IMR-90 (cell line): ENCODE results near the gene LILRB1. TPM values are rescaled to one million over a fixed set of nuclear protein-coding genes. Genes with fewer than 3 reads are reported as not detected.

Experiments used
- ATAC-seq: fragments of 200-7000 bp; cut with Tn5 transposase; 2 replicates; pipeline ENCODE4 v1.9.1; 2020; ENCODE audit warnings: low read depth, mild to moderate bottlenecking, moderate library complexity
- BruUV-seq: library from RNA; stranded (reverse); fragments of 400-500 nt; replicated peaks from 2 replicates; lab custom pipeline; 2021; lab: Mats Ljungman, UMichigan
- CTCF ChIA-PET: fragments of 300-600 bp; formaldehyde crosslinking; extraction: SDS; loops from one replicate; lab custom pipeline; 2021; ENCODE audit warnings: antibody characterized with exemption; lab: Yijun Ruan, JAX
- POLR2A ChIA-PET: fragments of 300-600 bp; sonication (Branson Sonifier 250); formaldehyde crosslinking; loops from one replicate; lab custom pipeline; 2022; ENCODE audit warnings: antibody characterized with exemption; ENCODE audit not compliant: unreplicated experiment; lab: Charles Lee
- DNase-seq: peaks from one replicate; pipeline ENCODE4 v3.0.0; 2013
- H2AFZ ChIP-seq: replicated peaks from 2 replicates; pipeline ENCODE3; 2013; ENCODE audit warnings: low read length, mild to moderate bottlenecking; ENCODE audit not compliant: poor library complexity
- H2AK5ac ChIP-seq: 2 replicates; pipeline ENCODE4 v1.6.1; 2013; ENCODE audit warnings: low read depth, low read length, inconsistent platforms
- H2AK9ac ChIP-seq: replicated peaks from 2 replicates; pipeline ENCODE3; 2013; ENCODE audit warnings: mild to moderate bottlenecking, low read depth, low read length, moderate library complexity; ENCODE audit not compliant: poor library complexity
- H2BK120ac ChIP-seq: 2 replicates; pipeline ENCODE4 v1.6.1; 2013; ENCODE audit warnings: low read depth, low read length, inconsistent platforms
- H2BK15ac ChIP-seq: 3 replicates; pipeline ENCODE4 v1.6.1; 2013; ENCODE audit warnings: low read depth, low read length, inconsistent platforms
- H2BK20ac ChIP-seq: 2 replicates; pipeline ENCODE4 v1.6.1; 2013; ENCODE audit warnings: low read depth, mild to moderate bottlenecking, inconsistent platforms, low read length, moderate library complexity
- H2BK5ac ChIP-seq: 2 replicates; pipeline ENCODE4 v1.6.1; 2013; ENCODE audit warnings: mild to moderate bottlenecking, low read depth, low read length, inconsistent platforms; ENCODE audit not compliant: poor library complexity, severe bottlenecking
- H3K14ac ChIP-seq: replicated peaks from 2 replicates; pipeline ENCODE4 v1.6.1; 2013; ENCODE audit warnings: low read depth, low read length, inconsistent platforms
- H3K18ac ChIP-seq: 2 replicates; pipeline ENCODE4 v1.6.1; 2013; ENCODE audit warnings: low read depth, low read length, control low read depth
- H3K23ac ChIP-seq: 2 replicates; pipeline ENCODE4 v1.6.1; 2013; ENCODE audit warnings: low read depth, low read length, inconsistent platforms
- H3K27ac ChIP-seq: 2 replicates; pipeline ENCODE4 v1.5.1; 2013; ENCODE audit warnings: mild to moderate bottlenecking, control low read depth, low read length; ENCODE audit not compliant: insufficient read depth
- H3K27me3 ChIP-seq: 2 replicates; pipeline ENCODE4 v1.6.1; 2013; ENCODE audit warnings: low read length; ENCODE audit not compliant: control insufficient read depth, insufficient read depth
- H3K36me3 ChIP-seq: 2 replicates; pipeline ENCODE4 v1.6.1; 2013; ENCODE audit warnings: low read length, mixed read lengths; ENCODE audit not compliant: control insufficient read depth, insufficient read depth
- H3K4ac ChIP-seq: 2 replicates; pipeline ENCODE4 v1.6.1; 2013; ENCODE audit warnings: low read depth, low read length, inconsistent platforms
- H3K4me1 ChIP-seq: 2 replicates; pipeline ENCODE4 v1.6.1; 2013; ENCODE audit warnings: low read length, mixed read lengths; ENCODE audit not compliant: control insufficient read depth, insufficient read depth
- H3K4me2 ChIP-seq: 2 replicates; pipeline ENCODE4 v1.6.1; 2013; ENCODE audit warnings: low read depth, mild to moderate bottlenecking, control low read depth, low read length, moderate library complexity
- H3K4me3 ChIP-seq: 2 replicates; pipeline ENCODE4 v1.5.1; 2013; ENCODE audit warnings: low read depth, mild to moderate bottlenecking, control low read depth, low read length, moderate library complexity; ENCODE audit not compliant: insufficient read depth
- H3K56ac ChIP-seq: 2 replicates; pipeline ENCODE4 v1.6.1; 2013; ENCODE audit warnings: low read length, inconsistent platforms; ENCODE audit not compliant: insufficient read depth; ENCODE audit errors: extremely low read depth
- H3K79me1 ChIP-seq, 2 experiments: 2 replicates each; pipeline ENCODE4 v1.6.1; 2013; ENCODE audit warnings: low read length in 2 of 2, inconsistent platforms in 1 of 2, low read depth in 1 of 2
- H3K9ac ChIP-seq: 2 replicates; pipeline ENCODE4 v1.6.1; 2013; ENCODE audit warnings: low read depth, low read length, control low read depth
- H3K9me1 ChIP-seq: 2 replicates; pipeline ENCODE4 v1.6.1; 2013; ENCODE audit warnings: low read length, inconsistent platforms; ENCODE audit not compliant: insufficient read depth
- H3K9me3 ChIP-seq: 2 replicates; pipeline ENCODE4 v1.6.1; 2013; ENCODE audit warnings: low read length; ENCODE audit not compliant: control insufficient read depth, insufficient read depth
- H4K20me1 ChIP-seq: 2 replicates; pipeline ENCODE4 v1.6.1; 2013; ENCODE audit warnings: low read length, inconsistent platforms; ENCODE audit not compliant: insufficient read depth
- H4K5ac ChIP-seq: 2 replicates; pipeline ENCODE4 v1.6.1; 2013; ENCODE audit warnings: mild to moderate bottlenecking, low read depth, low read length, control low read depth
- H4K8ac ChIP-seq, 2 experiments: 2 replicates each; pipeline ENCODE4 v1.6.1; 2013; ENCODE audit warnings: low read depth in 2 of 2, low read length in 2 of 2, control low read depth in 1 of 2, inconsistent platforms in 1 of 2
- H4K91ac ChIP-seq: 2 replicates; pipeline ENCODE4 v1.6.1; 2013; ENCODE audit warnings: low read depth, low read length, inconsistent platforms; ENCODE audit not compliant: insufficient read depth
- BHLHE40 ChIP-seq: fragments of 150-350 bp; IDR thresholded peaks from 2 replicates; pipeline ENCODE4 v1.6.1; 2016; ENCODE audit warnings: mild to moderate bottlenecking, low read depth, low read length
- CEBPB ChIP-seq: IDR thresholded peaks from 2 replicates; pipeline ENCODE4 v1.6.1; 2012; ENCODE audit warnings: low read depth, low read length, improper control_type of control experiment
- CTCF ChIP-seq: conservative IDR thresholded peaks from 2 replicates; pipeline ENCODE4 v1.5.1; 2012; ENCODE audit warnings: mild to moderate bottlenecking, low read depth, low read length, improper control_type of control experiment
- ELK1 ChIP-seq: fragments of 150-350 bp; IDR thresholded peaks from 2 replicates; pipeline ENCODE4 v1.6.1; 2016; ENCODE audit warnings: low read depth, mild to moderate bottlenecking, low read length, moderate library complexity, borderline replicate concordance
- FOS ChIP-seq: fragments of 150-350 bp; IDR thresholded peaks from 2 replicates; pipeline ENCODE4 v1.6.1; 2016; ENCODE audit warnings: low read depth, low read length
- MAFK ChIP-seq: IDR thresholded peaks from 2 replicates; pipeline ENCODE4 v1.6.1; 2012; ENCODE audit warnings: low read depth, low read length, improper control_type of control experiment
- MXI1 ChIP-seq: IDR thresholded peaks from 2 replicates; pipeline ENCODE4 v1.6.1; 2012; ENCODE audit warnings: low read depth, mild to moderate bottlenecking, low read length, moderate library complexity, borderline replicate concordance
- POLR2A ChIP-seq: IDR thresholded peaks from 2 replicates; pipeline ENCODE4 v1.6.1; 2012; ENCODE audit warnings: mild to moderate bottlenecking, low read depth, low read length
- RAD21 ChIP-seq: IDR thresholded peaks from 2 replicates; pipeline ENCODE4 v1.6.1; 2012; ENCODE audit warnings: low read length, improper control_type of control experiment
- RCOR1 ChIP-seq: IDR thresholded peaks from 2 replicates; pipeline ENCODE4 v1.6.1; 2012; ENCODE audit warnings: mild to moderate bottlenecking, low read length, improper control_type of control experiment; ENCODE audit not compliant: insufficient replicate concordance
- SMC3 ChIP-seq: fragments of 150-350 bp; IDR thresholded peaks from 2 replicates; pipeline ENCODE4 v1.6.1; 2016; ENCODE audit warnings: low read depth, mild to moderate bottlenecking, antibody characterized with exemption, low read length, moderate library complexity
- USF2 ChIP-seq: fragments of 150-350 bp; IDR thresholded peaks from 2 replicates; pipeline ENCODE4 v1.6.1; 2017; ENCODE audit warnings: mild to moderate bottlenecking, antibody characterized with exemption, low read length, low read depth
- WGBS, 2 experiments: methylation state at CpG; one replicate each; pipeline versions ENCODE4 v1.1.5 to v1.1.7; 2013; ENCODE audit warnings: missing lambda C conversion rate in 2 of 2; ENCODE audit not compliant: insufficient read length in 1 of 2; ENCODE audit errors: extremely low coverage in 2 of 2; 5-methylcytosine and 5-hydroxymethylcytosine counted together
- dilution Hi-C: fragments of 300-500 bp; cut with HindIII; formaldehyde crosslinking; loops from one replicate; pipeline ENCODE4 v1.14.3; 2018; ENCODE audit warnings: low sequenced_read_pairs; ENCODE audit not compliant: unreplicated experiment
- in situ Hi-C: fragments of 300-500 bp; cut with MboI; formaldehyde crosslinking; loops from 3 replicates; pipeline ENCODE4 v1.14.3; 2019; ENCODE audit warnings: low sequenced_read_pairs, inconsistent platforms, mixed read lengths
- intact Hi-C: fragments of 100-400 bp; cut with micrococcal nuclease; formaldehyde crosslinking; loops from 2 replicates; pipeline ENCODE4 v1.10.0; 2022
- polyA plus RNA-seq, 3 experiments: library from polyadenylated mRNA; depleted of rRNA; stranded (reverse); fragments of >200 nt; gene quantifications; 2 replicates each; pipeline ENCODE4 v1.2.3, GENCODE V29; 2012; ENCODE audit warnings: low replicate concordance in 1 of 3
- total RNA-seq: library from RNA; depleted of rRNA; stranded (reverse); fragments of >200 nt; gene quantifications from 2 replicates; pipeline ENCODE4 v1.2.3, GENCODE V29; 2012

LILRB1 gene
- total and polyA plus RNA-seq, 2 of the 4 experiments (the other 2 are of a cell fraction) = not detected

GRCh38 chr19:54682306-54682856, 52.1 kb downstream of the LILRB1 start:
- no CpG with 5 or more reads among the region's 7 CpGs for WGBS, 2 experiments
- no peak for ATAC-seq
- no peak overlapping the region for H3K9ac ChIP-seq
- dilution Hi-C loops = no loop called here
- no peak overlapping the region for H2BK15ac ChIP-seq
- no peaks in the 10 kb centered on the region for H3K9me1 ChIP-seq
- H4K5ac ChIP-seq = no peak overlapping the region
- H3K4me1 ChIP-seq = no peaks in the 10 kb centered on the region
- no peak overlapping the region for H2BK120ac ChIP-seq
- H2AFZ ChIP-seq = no peak overlapping the region
- no peaks in the 10 kb centered on the region for H3K79me1 ChIP-seq
- H3K27ac ChIP-seq = no peak overlapping the region
- no peak overlapping the region for H3K4me3 ChIP-seq
- in situ Hi-C loops = no loop called here
- TF ChIP-seq CEBPB = no peak
- TF ChIP-seq POLR2A = no peak
- TF ChIP-seq RCOR1 = no peak
- TF ChIP-seq MAFK = no peak
- no peak for TF ChIP-seq USF2
- no peak for TF ChIP-seq ELK1
- TF ChIP-seq SMC3 = no peak
- TF ChIP-seq RAD21 = no peak
- no peak for TF ChIP-seq FOS
- no peak for TF ChIP-seq BHLHE40
- TF ChIP-seq MXI1 = no peak
- no peak for TF ChIP-seq CTCF
- H4K91ac ChIP-seq = no peak overlapping the region
- H2AK9ac ChIP-seq = no peak overlapping the region
- H3K23ac ChIP-seq = no peak overlapping the region
- H3K36me3 ChIP-seq = no peaks in the 10 kb centered on the region
- H4K20me1 ChIP-seq = no peaks in the 10 kb centered on the region
- H3K27me3 ChIP-seq = no peaks in the 10 kb centered on the region
- no peak overlapping the region for H3K14ac ChIP-seq
- CTCF ChIA-PET = no interaction called here
- no TSS peak for BruUV-seq
- H4K8ac ChIP-seq = no peak overlapping the region
- DNase-seq = no peak
- intact Hi-C loops = no loop called here
- H3K9me3 ChIP-seq = no peaks in the 10 kb centered on the region
- no peak overlapping the region for H2BK20ac ChIP-seq
- H3K18ac ChIP-seq = no peak overlapping the region
- no peak overlapping the region for H3K56ac ChIP-seq
- H2AK5ac ChIP-seq = no peak overlapping the region
- no peak overlapping the region for H3K4me2 ChIP-seq
- no peak overlapping the region for H3K4ac ChIP-seq
- POLR2A ChIA-PET = no interaction called here
- H2BK5ac ChIP-seq = no peak overlapping the region
